Activated T-helper 2 cell treated with anti-CD3 and anti-CD28 coated beads, Interferon-gamma antibody, Interleukin-2, Interleukin-4, amounts not matched to agents 10 μg/mL and 5 μg/mL and 100 μg/mL, durations not matched to agents 14 hours and 24 hours and 36 hours (primary cell): Measurements from ENCODE around the gene ZCWPW1. TPM values are rescaled to one million over a fixed set of nuclear protein-coding genes. Genes with fewer than 3 reads are reported as not detected.
A peak's percentile ranks its signal among the peaks of the same experiment; 100 is the strongest.

ENCODE experiments used
- DNase-seq: peaks from one replicate; pipeline ENCODE4 v3.0.0; 2021; ENCODE audit warnings: low spot score
- H3K27ac Mint-ChIP-seq: one replicate; pipeline ENCODE4 v1.8.0; 2021; ENCODE audit warnings: mixed read lengths
- H3K27me3 Mint-ChIP-seq: one replicate; pipeline ENCODE4 v1.8.0; 2021; ENCODE audit warnings: low read depth, mixed read lengths
- H3K36me3 Mint-ChIP-seq: one replicate; pipeline ENCODE4 v1.8.0; 2021; ENCODE audit warnings: low read depth, mixed read lengths
- H3K4me1 Mint-ChIP-seq: one replicate; pipeline ENCODE4 v1.8.0; 2021; ENCODE audit warnings: low read depth, mixed read lengths
- H3K4me3 Mint-ChIP-seq: one replicate; pipeline ENCODE4 v1.8.0; 2021; ENCODE audit warnings: low read depth, mild to moderate bottlenecking, moderate library complexity, mixed read lengths
- H3K9me3 Mint-ChIP-seq: one replicate; pipeline ENCODE4 v1.8.0; 2021; ENCODE audit warnings: mixed read lengths
- intact Hi-C: fragments of 100-400 bp; cut with micrococcal nuclease; formaldehyde crosslinking; loops from one replicate; pipeline ENCODE4 v1.15.1; 2023
- total RNA-seq: library from RNA; stranded (reverse); gene quantifications from 2 replicates; pipeline ENCODE4 v1.2.3, GENCODE V29; 2022

ZCWPW1 gene
- total RNA-seq, 1 donor from 2014 or later: 1.1 TPM

DNA sequence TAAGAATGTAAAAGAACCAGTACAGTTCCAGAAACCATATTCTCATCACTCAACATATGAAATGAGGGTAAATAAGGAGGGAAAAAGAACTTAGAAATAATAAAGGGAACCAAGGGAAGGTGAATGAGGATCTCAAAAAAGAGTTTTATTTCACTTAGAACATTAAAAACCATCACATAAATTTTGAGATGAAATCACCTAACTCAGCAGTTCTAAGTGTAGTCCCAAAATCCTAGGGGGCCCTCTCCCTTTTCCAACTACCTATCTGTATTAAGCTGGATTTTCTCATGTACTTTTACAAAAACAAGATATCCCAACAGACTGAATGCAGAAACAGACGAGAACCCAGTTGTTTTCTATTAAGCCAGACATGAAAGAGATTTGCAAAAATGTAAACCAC lies 3.2 kb downstream of the ZCWPW1 start:
- H3K27ac Mint-ChIP-seq: no peak overlapping the region
- H3K9me3 Mint-ChIP-seq: no peaks in the 10 kb centered on the region
- H3K27me3 Mint-ChIP-seq: peaks cover 2% of the 10 kb centered on the region
- no peak overlapping the region for H3K4me3 Mint-ChIP-seq
- H3K36me3 Mint-ChIP-seq: peaks cover 5% of the 10 kb centered on the region
- DNase-seq: no peak
- H3K4me1 Mint-ChIP-seq: peaks cover 3% of the 10 kb centered on the region
- intact Hi-C loops: no loop called here

DNA sequence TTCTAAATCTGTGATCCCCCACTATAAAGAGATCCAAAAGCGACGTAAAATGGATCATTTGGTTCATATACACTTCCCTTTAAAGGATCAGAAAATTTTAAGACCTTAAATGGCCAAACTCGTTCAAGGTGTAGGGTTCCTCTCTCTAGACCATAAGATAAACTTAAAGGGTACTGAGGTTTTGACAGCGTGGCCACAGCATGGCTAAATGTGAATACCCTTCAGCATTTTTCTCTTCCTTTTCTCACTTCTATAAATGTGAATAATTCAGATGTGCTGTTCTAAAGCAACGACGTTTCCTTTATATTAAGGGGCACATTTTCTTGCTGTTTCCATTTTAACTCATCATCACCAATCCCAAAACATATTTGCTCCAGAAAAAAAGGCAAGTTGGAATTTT lies 5.2 kb downstream of the ZCWPW1 start:
- Mint-ChIP-seq H3K27me3 (peaks cover 2% of the 10 kb centered on the region), H3K4me3 (no peak overlapping the region), H3K36me3 (no peaks in the 10 kb centered on the region)

DNA sequence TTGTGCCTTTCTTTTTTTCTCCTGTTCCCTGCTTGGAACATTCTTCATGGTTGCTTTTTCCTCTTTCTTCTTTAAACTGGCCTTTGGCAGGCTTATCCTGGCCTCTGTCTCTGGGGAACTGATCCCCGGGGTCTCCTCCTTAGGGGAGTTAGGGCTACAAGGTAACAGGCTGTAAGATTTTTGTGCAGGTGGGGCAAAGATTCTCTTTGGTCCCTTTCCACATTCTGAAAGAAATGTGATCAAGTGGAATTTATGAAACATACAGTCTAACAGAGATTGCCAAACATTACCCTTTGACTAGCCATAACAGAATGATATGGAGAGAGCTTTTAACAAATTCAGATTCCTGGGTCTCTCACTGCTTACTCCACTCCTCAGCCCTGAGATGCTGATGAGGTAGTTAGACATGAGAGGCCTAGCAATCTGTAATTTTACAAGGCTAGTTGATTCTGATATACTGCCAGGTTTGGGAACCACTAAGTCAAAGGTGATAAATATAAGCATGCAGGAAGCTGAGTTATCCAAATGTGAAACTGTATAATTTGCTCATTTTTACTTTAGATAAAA lies 8.8 kb downstream of the ZCWPW1 start:
- H3K36me3 Mint-ChIP-seq: no peaks in the 10 kb centered on the region
- no peak overlapping the region for H3K27ac Mint-ChIP-seq
- peaks cover 4% of the 10 kb centered on the region for H3K27me3 Mint-ChIP-seq
- DNase-seq: no peak
- H3K4me3 Mint-ChIP-seq: no peak overlapping the region
- no peaks in the 10 kb centered on the region for H3K9me3 Mint-ChIP-seq
- H3K4me1 Mint-ChIP-seq: no peaks in the 10 kb centered on the region
- intact Hi-C loops: no loop called here

More for the DNA sequence above, 5.2 kb downstream of the ZCWPW1 start:
- H3K27ac Mint-ChIP-seq: no peak overlapping the region
- no peaks in the 10 kb centered on the region for H3K9me3 Mint-ChIP-seq
- H3K4me1 Mint-ChIP-seq: peaks cover 2% of the 10 kb centered on the region
- intact Hi-C loops: no loop called here
- DNase-seq: no peak

DNA sequence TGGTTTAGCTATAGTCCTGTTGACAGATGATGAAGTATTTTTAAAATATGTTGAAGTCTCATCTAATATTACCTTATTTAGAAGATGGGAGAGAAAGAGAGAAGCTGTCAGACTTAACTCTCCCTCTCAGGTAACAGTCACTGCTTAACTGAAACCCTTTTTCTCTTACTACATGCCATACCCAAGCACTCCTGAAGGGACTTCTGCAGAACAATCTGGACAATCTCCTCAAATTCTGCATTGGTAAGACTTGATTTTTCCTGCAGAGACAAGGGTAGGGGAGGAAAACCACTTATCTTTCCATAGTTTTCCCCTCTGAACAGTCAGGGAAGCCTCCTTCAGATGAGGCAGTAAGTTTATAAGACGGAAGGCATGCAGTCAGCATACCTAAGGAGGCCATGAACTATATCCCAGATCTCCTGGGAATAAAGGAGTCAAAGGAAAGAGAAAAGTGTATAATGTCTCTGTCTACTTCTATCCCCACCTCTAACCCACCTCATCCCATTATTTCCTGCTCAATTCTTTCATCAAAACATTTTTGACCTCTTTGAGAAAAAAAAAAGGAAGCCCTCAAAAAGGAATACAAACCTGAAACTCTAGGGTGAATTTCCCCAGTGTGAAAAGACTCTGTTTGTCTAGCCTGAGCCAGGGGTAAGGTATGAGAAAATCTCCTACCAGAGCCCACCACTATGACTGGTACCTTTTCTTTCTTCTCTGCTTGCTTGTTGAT lies 9.4 kb downstream of the ZCWPW1 start:
- H3K4me3 Mint-ChIP-seq: no peak overlapping the region
- intact Hi-C loops: no loop called here
- H3K4me1 Mint-ChIP-seq: no peaks in the 10 kb centered on the region
- peaks cover 4% of the 10 kb centered on the region for H3K27me3 Mint-ChIP-seq
- H3K9me3 Mint-ChIP-seq: no peaks in the 10 kb centered on the region
- no peak overlapping the region for H3K27ac Mint-ChIP-seq
- H3K36me3 Mint-ChIP-seq: no peaks in the 10 kb centered on the region
- DNase-seq: no peak

DNA sequence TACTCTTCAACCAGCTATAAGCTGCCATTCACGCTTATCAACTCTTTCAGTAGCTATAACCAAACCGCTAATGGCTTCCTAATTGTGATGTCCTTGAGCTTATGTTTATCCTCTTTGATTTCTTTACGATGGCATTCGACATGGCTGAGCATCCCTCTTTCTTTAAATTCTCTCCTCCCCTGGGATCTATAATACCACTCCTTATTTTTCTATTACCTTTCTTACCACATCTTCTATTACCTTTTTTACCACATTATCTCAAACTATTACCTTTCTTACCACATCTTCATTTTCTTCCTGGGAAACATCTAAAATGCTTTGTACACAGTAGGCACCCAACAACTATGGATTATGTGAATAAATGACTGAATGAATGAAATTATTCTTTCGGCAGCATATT lies 13.1 kb downstream of the ZCWPW1 start:
- Mint-ChIP-seq H3K4me3 (no peak overlapping the region), H3K27me3 (peaks cover 12% of the 10 kb centered on the region)
- no peak for DNase-seq

DNA sequence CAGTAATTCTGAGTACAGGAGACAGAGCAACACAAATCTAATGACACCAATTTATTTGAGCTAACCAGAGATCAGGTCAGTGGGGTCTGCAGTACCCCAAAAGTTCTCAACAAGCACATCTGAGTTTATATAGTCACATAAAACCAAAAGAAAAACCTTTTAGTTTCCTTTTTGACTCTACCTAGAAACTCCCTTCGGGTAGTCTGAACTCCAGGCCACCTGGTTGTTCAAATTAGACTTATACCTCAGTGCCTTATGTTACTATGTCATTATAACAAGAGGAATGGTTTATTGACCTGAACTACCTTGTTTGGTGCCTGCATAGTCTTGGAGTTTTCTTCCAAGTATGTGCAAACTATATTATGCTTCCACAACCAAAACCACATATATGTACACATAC lies 14.6 kb downstream of the ZCWPW1 start:
- peaks cover 12% of the 10 kb centered on the region for H3K27me3 Mint-ChIP-seq
- intact Hi-C loops: no loop called here
- no peak overlapping the region for H3K4me3 Mint-ChIP-seq
- no peak for DNase-seq
- H3K36me3 Mint-ChIP-seq: no peaks in the 10 kb centered on the region
- peaks cover 6% of the 10 kb centered on the region for H3K4me1 Mint-ChIP-seq
- H3K27ac Mint-ChIP-seq: no peak overlapping the region
- no peaks in the 10 kb centered on the region for H3K9me3 Mint-ChIP-seq

More for the DNA sequence above, 13.1 kb downstream of the ZCWPW1 start:
- H3K36me3 Mint-ChIP-seq: no peaks in the 10 kb centered on the region
- H3K4me1 Mint-ChIP-seq: peaks cover 6% of the 10 kb centered on the region
- no peaks in the 10 kb centered on the region for H3K9me3 Mint-ChIP-seq
- no peak overlapping the region for H3K27ac Mint-ChIP-seq
- intact Hi-C loops: no loop called here

DNA sequence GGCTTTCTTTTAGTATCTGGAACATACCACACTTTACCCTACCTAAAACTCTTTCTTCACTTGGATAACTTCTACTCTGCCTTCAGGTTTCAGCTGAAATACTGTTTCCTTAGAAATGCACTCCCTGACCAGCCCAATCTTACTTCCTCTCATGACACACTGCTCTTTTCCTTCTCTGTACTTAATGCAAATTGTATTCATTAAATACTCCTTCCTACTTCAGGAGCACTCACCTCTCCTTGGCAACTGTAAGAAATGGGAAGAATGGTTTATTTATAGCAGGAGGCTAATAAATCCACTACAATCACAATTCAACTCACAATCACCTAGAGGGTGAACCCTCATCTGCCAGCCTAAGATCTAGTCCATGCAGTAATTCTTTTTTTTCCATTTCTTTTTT lies 15.2 kb downstream of the ZCWPW1 start:
- intact Hi-C loops: no loop called here
- Mint-ChIP-seq H3K27me3 (peaks cover 12% of the 10 kb centered on the region), H3K27ac (no peak overlapping the region), H3K36me3 (no peaks in the 10 kb centered on the region), H3K9me3 (no peaks in the 10 kb centered on the region), H3K4me1 (peaks cover 6% of the 10 kb centered on the region), H3K4me3 (no peak overlapping the region)
- no peak for DNase-seq

DNA sequence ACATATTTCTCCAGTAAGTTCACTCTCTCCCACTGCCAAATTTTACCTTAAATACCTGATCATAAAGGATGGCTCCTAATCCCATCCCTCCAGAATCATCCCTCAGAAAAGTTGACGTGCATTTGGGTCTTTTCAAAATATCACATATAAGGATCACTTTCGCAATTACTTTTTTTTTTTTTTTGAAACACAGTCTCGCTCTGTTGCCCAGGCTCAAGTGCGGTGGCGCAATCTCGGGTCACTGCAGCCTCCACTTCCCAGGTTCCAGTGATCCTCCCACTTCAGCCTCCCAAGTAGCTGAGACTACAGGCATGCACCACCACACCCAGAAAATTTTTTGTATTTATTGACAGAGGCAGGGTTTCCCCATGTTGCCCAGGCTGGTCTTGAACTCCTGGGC lies 17.4 kb downstream of the ZCWPW1 start:
- Mint-ChIP-seq H3K4me3 (no peak overlapping the region), H3K36me3 (no peaks in the 10 kb centered on the region), H3K9me3 (no peaks in the 10 kb centered on the region), H3K27me3 (peaks cover 22% of the 10 kb centered on the region), H3K4me1 (peaks cover 7% of the 10 kb centered on the region), H3K27ac (no peak overlapping the region)
- intact Hi-C loops: no loop called here
- no peak for DNase-seq

DNA sequence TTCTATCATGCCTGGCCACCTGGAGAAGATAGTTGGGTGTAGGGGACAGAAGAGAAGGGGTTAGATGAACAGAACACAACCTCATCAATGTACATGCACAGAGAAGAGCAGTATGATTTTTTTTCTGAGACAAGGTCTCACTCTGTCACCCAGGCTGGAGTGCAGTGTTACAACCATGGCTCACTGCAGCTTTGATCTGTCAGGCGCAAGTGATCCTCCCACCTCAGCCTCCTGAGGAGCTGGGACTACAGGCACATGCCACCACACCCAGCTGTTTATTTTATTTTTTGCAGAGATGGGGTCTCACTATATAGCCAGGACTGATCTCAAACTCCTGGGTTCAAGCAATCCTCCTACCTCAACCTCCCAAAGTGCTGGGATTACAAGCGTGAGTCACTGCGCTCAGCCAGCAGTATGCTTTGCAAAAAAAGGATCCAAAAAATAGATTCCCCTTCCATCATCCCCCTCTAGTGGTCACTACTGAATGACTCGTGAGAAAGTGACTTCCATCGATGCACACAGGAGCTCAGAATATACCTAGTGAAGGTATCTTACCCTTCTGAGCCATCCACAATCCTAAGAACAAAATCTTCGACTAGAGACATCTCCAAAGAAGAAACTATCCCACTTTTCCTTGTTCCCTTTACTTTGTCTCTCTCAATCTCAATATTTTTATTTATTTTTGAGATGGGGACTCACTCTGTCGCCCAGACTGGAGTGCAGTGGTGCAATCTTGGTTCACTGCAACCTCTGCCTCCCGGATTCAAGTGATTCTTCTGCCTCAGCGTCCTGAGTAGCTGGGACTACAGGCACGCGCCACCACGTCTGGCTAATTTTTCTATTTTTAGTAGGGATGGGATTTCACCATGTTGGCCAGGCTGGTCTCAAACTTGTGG lies 21.0 kb downstream of the ZCWPW1 start:
- peak; percentile 20 for DNase-seq
- no peaks in the 10 kb centered on the region for H3K9me3 Mint-ChIP-seq
- intact Hi-C loops: loop anchor here (2.0 kb wide), 1 partner anchor 275 kb away; no protein-coding TSS in a partner anchor
- H3K27me3 Mint-ChIP-seq: peaks cover 24% of the 10 kb centered on the region
- H3K27ac Mint-ChIP-seq: no peak overlapping the region
- no peak overlapping the region for H3K4me3 Mint-ChIP-seq
- H3K4me1 Mint-ChIP-seq: peaks cover 1% of the 10 kb centered on the region
- H3K36me3 Mint-ChIP-seq: no peaks in the 10 kb centered on the region

DNA sequence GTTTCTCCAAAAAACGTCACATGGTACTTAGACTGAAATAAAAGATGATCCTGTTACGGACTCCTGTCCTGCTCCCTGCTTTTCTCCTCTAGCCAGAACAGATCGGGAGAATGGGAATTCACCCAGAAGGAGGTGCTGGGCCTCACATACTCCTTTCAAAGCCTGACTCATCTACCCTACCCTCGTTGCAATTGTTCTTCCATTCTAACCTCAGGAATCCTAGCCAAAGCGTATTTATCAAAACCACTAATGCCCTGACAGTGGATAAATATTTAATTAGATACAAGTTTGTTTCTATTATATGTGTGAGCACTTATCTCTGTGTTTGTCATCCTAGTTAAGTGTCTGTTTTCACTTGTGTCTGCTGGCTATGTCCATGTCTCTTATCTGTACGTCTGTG lies 21.7 kb downstream of the ZCWPW1 start:
- peaks cover 26% of the 10 kb centered on the region for H3K27me3 Mint-ChIP-seq
- no peaks in the 10 kb centered on the region for H3K9me3 Mint-ChIP-seq
- DNase-seq: no peak
- intact Hi-C loops: loop anchor here (2.0 kb wide), 1 partner anchor 274 kb away; no protein-coding TSS in a partner anchor
- H3K4me1 Mint-ChIP-seq: peaks cover 1% of the 10 kb centered on the region
- H3K27ac Mint-ChIP-seq: no peak overlapping the region
- H3K4me3 Mint-ChIP-seq: no peak overlapping the region
- no peaks in the 10 kb centered on the region for H3K36me3 Mint-ChIP-seq

DNA sequence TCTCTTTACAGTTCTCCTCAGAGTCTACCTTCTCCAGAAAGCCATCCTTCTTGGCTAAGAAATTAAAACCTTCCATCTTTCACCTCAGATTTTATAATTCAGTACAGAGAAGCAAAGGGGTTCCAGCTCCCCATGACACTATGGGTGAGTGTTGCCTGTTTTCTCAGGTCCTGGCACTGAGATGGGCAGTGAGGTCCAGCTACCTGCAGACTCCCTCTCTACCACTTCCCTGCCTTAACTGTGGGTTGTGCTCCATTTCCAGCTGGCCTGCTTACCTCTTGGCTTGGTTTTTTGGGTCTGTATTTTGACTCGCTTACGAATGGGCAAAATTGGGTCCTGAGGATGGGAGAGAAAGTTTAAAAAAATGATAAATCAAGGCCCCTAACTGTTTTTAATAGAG lies 26.3 kb downstream of the ZCWPW1 start:
- intact Hi-C loops: no loop called here

DNA sequence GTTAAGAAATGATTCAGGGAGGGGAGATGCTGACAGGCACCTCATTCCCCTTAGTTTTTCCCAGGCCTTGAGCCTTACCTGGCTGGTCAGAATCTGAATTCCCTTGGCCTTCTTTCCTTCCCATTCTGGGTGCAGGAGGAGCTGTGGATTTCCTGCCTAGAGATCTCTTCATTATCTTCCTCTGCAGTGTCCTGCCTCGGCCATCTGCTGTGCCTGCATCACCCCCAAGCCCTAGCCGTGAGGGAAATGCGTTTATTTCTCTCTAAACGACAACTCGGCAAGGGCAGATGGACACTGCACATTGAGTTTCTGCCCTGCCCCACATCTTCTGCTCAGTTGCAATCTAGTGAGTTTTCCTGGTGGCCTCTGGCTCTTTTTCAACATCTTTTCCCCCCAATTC lies 26.7 kb downstream of the ZCWPW1 start:
- no peak overlapping the region for H3K4me3 Mint-ChIP-seq
- no peaks in the 10 kb centered on the region for H3K36me3 Mint-ChIP-seq
- no peaks in the 10 kb centered on the region for H3K9me3 Mint-ChIP-seq
- peaks cover 8% of the 10 kb centered on the region for H3K4me1 Mint-ChIP-seq
- no peak overlapping the region for H3K27ac Mint-ChIP-seq
- intact Hi-C loops: no loop called here
- DNase-seq: no peak
- H3K27me3 Mint-ChIP-seq: peaks cover 40% of the 10 kb centered on the region

More for the DNA sequence above, 26.3 kb downstream of the ZCWPW1 start:
- Mint-ChIP-seq H3K4me1 (peaks cover 4% of the 10 kb centered on the region), H3K4me3 (no peak overlapping the region), H3K9me3 (no peaks in the 10 kb centered on the region), H3K36me3 (no peaks in the 10 kb centered on the region), H3K27me3 (peaks cover 43% of the 10 kb centered on the region), H3K27ac (no peak overlapping the region)
- no peak for DNase-seq

DNA sequence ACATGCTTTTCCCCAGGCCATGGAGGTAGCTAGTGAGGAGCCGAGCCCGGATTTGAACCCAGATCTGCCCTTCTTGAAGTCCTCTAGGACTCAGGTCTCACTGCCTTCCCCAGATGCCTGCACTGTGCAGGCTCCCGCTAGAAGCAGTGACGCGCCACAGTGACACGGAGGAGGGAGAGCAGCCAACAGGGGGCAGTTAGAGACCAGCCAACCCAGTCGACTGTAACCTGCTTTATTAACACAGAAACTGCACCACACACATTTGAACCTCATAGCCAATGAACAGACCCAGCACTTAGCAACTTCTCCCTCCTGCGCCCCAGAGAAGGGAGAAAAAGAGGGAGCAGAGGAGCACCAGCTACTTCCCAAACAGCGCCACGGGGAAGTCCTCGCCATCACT lies 27.8 kb downstream of the ZCWPW1 start:
- H3K9me3 Mint-ChIP-seq: no peaks in the 10 kb centered on the region
- H3K4me3 Mint-ChIP-seq: no peak overlapping the region
- H3K4me1 Mint-ChIP-seq: peaks cover 14% of the 10 kb centered on the region
- DNase-seq: no peak
- no peak overlapping the region for H3K27ac Mint-ChIP-seq
- intact Hi-C loops: no loop called here
- H3K36me3 Mint-ChIP-seq: no peaks in the 10 kb centered on the region
- peaks cover 35% of the 10 kb centered on the region for H3K27me3 Mint-ChIP-seq
